Stimulated activated CD4-positive, alpha-beta T cell treated with anti-CD3 and anti-CD28 coated beads, Interleukin-1b, Interleukin-23, amount 100 ng/mL, for 48 hours (primary cell): Measurements from ENCODE around the gene BTD.

ENCODE experiments used
- DNase-seq: peaks from one replicate; pipeline ENCODE4 v3.0.0-alpha.2; 2020

BTD gene

GRCh38 chr3:15673536-15673935 lies 72.0 kb downstream of the BTD start:
- no peak for DNase-seq

GRCh38 chr3:15676259-15676658 lies 74.7 kb downstream of the BTD start:
- DNase-seq: no peak

- DNase-seq: no peak
Observed at GRCh38 chr3:15679306-15679705, 77.8 kb downstream of the BTD start.

- DNase-seq: no peak
Observed at GRCh38 chr3:15681668-15682067, 80.1 kb downstream of the BTD start.

GRCh38 chr3:15682561-15683185 lies 81.1 kb downstream of the BTD start:
- DNase-seq: no peak

GRCh38 chr3:15683253-15683652 lies 81.7 kb downstream of the BTD start:
- DNase-seq: no peak

GRCh38 chr3:15685927-15686326 lies 84.4 kb downstream of the BTD start:
- no peak for DNase-seq

- DNase-seq: no peak
Observed at GRCh38 chr3:15690230-15690629, 88.7 kb downstream of the BTD start.

- DNase-seq: no peak
Observed at GRCh38 chr3:15690748-15691147, 89.2 kb downstream of the BTD start.

GRCh38 chr3:15693355-15693754 lies 91.8 kb downstream of the BTD start:
- no peak for DNase-seq

GRCh38 chr3:15694628-15695027 lies 93.1 kb downstream of the BTD start:
- DNase-seq: no peak
